Retinal pigment epithelial cell (primary cell): Measurements from ENCODE around the gene EDN2.
A peak's percentile ranks its signal among the peaks of the same experiment; 100 is the strongest.

Experiments
- DNase-seq: peaks from one replicate; pipeline ENCODE4 v3.0.0-alpha.2; 2010; ENCODE audit warnings: low read depth
- H3K4me3 ChIP-seq: 2 replicates; pipeline ENCODE4 v1.5.1; 2011; ENCODE audit warnings: mild to moderate bottlenecking, low read length, control low read depth, moderate library complexity
- TF ChIP-seq, protein P1 (sequence below): conservative IDR thresholded peaks from 2 replicates; pipeline ENCODE4 v1.5.1; 2011; ENCODE audit warnings: low read depth, low read length, control low read depth, inconsistent platforms

Gene EDN2

DNA sequence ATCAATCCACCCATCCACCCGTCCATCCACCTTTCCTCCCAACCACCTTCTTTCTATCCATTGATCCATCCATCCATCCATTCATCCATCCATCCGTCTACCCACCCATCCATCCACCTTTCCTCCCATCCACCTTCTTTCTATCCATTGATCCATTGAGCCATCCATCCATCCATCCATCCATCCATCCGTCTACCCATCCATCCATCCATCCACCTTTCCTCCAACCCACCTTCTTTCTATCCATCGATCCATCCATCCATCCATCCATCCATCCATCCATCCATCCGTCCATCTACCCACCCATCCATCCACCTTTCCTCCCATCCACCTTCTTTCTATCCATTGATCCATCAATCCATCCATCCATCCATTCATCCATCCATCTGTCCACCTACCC is 5.1 kb upstream of the EDN2 start:
- DNase-seq, result no peak
- TF ChIP-seq, protein P1, sequence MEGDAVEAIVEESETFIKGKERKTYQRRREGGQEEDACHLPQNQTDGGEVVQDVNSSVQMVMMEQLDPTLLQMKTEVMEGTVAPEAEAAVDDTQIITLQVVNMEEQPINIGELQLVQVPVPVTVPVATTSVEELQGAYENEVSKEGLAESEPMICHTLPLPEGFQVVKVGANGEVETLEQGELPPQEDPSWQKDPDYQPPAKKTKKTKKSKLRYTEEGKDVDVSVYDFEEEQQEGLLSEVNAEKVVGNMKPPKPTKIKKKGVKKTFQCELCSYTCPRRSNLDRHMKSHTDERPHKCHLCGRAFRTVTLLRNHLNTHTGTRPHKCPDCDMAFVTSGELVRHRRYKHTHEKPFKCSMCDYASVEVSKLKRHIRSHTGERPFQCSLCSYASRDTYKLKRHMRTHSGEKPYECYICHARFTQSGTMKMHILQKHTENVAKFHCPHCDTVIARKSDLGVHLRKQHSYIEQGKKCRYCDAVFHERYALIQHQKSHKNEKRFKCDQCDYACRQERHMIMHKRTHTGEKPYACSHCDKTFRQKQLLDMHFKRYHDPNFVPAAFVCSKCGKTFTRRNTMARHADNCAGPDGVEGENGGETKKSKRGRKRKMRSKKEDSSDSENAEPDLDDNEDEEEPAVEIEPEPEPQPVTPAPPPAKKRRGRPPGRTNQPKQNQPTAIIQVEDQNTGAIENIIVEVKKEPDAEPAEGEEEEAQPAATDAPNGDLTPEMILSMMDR, result no peak
- H3K4me3 ChIP-seq, result no peak overlapping the region

DNA sequence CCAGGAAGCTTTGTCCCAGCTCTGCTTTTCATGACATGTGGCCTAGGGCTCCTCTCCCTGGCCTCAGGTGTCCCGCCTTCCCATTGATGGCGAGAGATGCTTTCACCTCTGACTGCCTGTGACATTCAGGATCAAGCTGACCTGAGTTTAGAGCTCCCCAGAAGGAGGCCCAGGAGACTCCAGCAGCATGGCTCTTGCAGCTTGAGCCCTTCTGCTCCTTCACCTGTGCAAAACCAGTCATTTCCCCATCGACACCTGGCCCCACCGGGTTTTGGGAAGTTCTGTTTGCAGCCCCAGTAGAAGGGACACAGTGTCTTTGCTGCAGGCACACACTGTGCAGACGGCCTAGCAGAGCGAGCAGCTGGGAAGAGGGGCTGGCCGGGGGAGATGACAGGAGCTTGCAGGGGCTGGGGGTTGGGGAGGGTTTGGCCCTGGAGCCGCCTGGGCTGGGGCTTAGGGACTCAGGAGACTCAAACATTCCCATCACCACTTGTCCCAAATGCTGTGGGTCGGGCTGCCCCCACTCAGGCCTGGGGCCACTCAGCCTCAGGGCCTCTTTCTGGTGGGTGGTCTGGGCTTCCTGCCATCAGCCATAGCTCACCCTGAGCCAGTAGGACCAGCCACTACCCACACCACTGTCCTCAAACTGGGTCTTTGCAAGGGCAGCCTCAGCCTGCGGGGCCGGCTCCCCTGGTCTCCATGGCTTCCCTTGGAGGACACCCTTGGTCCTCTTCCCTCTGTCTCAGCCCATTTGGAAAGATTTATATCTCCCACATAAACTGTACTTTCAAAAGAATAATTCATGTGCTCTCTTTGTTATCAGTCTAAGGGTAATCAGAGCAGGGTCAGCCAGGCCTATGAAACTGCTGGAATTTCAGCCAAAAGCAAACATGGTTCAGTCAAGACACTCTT is 3.8 kb upstream of the EDN2 start:
- H3K4me3 ChIP-seq, result no peak overlapping the region
- DNase-seq, result no peak

DNA sequence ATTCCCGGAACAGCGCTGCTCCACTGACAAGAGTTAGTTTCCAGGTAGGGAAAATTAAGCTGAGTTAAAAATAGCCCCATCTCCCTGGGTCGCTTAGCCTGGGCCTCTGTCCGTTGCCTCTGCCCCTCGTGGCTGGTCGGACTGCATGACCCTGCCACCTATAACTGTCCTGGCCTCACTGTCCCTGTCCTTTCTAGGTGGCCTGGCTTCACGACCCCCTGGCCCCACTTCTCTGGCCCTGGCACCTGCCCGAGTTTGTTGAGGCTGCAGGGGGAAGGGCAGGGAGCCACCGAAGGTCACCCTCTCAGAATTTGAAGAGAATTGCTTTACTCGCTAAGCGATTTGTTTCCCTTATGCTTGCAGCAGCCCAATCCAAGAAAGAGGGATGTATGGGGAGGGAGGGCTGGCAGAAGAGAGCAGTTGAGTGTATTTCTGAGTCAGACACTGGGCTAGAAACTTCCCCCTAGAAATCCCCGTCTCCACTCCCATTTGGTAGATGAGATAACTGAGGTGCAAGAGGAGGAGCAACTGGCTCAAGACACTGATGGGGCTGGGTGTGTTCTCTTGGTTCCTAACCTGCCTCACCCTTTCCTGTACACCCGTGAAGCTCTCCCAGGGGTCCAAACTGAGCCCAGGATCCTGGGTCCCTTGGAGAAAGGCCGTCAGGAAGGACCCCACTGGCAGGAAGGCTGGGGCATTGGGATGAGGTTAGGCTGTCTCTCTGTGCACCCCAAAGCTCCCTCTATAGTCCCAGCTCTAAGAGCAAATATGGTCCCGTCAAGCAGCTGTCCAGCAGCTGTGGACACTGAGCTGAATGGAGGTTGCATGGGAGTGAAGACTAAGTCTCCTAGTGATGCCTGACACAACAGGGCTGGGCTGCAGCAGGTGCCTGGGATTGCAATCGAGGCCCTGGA is 2.9 kb upstream of the EDN2 start:
- TF ChIP-seq, protein P1, result peak; percentile 3
- DNase-seq, result no peak
- no peak overlapping the region for H3K4me3 ChIP-seq

More for the DNA sequence above, 3.8 kb upstream of the EDN2 start:
- TF ChIP-seq, protein P1, result no peak

DNA sequence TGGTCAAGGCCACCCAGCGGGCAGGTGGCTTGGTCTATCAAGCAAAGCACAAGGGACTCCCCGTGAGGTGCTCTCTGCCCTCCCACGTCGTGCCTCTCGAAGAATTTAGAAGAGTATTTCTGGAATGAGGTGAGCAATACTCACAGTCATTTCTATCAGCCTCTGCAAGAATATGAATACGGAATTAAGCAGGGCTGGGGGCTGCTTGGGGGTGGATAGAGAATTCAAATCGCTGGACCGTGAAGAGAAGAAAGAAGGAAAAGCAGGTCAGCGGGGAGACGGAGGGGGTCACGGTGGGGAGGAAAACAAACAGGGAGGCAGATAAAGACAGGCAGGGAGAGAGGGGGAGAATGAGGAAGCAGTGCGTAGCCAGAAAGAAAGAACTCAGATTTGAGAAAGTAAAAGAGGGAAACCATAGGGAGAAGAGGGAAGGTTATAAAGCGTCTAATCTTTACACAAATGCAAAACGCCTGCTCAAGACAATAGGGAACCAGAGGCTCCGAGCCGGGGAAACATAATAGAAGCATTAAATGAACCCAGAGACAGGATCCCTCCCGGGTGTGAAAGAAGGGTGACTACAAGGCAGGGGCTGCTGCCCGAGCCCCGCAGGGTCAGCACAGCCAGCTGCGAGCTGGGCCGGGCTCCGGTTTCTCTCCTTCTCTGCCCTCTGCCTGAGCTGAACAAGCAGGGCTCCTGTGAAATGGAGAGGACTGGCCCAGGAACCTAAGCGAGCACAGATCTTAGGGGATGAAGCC is 2.1 kb upstream of the EDN2 start:
- peak; percentile 50 for DNase-seq
- TF ChIP-seq, protein P1, result no peak
- no peak overlapping the region for H3K4me3 ChIP-seq

DNA sequence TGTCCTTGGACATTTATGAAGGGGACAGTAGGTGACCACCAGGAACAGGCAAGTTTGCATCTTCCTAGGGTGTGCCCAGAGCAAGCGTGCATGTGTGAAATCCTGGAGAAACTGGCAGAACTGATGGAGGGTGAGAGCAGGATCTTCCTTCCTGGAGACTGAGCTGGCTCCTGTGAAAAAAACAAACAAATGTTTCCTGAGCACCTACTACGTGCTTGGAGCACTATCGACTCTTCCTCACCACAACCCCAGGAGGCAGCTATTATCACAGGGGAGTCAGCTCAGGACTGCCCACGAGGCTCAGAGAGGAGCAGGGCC is 1.5 kb upstream of the EDN2 start:
- no peak for DNase-seq
- TF ChIP-seq, protein P1, result no peak
- H3K4me3 ChIP-seq, result no peak overlapping the region

DNA sequence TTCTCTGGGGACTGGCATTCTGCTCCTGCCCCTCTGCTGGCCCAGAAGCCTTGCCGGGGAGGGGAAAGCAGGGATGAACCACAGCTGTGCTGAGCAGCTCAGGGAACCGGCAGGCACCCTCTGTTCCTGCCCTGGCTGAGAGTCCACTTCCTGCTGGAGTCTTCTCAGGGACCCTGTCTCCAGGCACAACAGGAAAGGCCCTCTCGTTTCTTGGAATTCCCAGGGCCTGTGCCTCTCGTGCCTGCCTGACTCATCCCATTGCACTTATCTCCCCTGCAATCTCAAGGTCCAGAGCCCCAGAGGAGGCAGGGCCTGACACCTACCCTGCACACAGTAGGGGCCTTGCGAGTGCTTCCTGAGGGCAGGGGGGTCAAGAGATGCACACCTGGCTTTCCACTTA is 1.1 kb upstream of the EDN2 start:
- no peak overlapping the region for H3K4me3 ChIP-seq
- DNase-seq, result no peak
- TF ChIP-seq, protein P1, result no peak
